ENCODE results near the gene CXXC4. TPM values are rescaled to one million over a fixed set of nuclear protein-coding genes. Genes with fewer than 3 reads are reported as not detected.

Gene CXXC4
- total RNA-seq, 3 donors from 2014 or later (not counting 1 experiment from before 2014, with no cell fraction given): 0.77 to 2.1 (median 0.82) TPM

DNA sequence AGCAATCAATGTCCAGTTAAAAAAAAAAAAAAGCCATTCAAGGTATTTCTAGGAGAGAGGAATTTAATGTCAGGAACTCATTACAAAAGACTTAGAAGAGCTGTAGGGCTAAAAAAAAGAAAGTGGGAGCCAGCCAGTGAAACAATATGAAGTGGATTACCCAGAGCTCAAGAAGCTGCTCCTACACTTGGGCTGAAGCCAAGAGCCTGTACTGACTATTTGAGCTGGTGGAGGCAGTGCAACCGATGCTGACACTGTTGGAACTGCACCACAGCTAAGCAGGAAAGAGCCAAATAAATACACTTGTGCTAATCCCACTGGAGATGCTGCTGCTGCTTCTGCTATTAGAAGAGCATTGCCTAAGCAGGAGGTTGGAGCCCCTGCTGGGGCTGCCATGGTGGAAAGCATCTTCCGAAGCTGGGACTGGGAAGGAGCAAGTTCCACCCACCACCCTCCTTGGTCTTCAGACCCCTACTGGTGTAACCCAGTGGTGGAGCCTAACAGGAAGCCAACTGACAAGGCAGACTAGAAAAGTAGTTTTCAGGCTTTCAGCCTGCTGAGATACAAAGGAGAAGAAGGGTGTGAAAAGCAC, 65.4 kb downstream of the CXXC4 start:
- no peaks in the 10 kb centered on the region for H3K36me3 ChIP-seq (ENCODE audit: control insufficient read depth, insufficient read depth, low read length)
- intact Hi-C loops (cut with micrococcal nuclease): no loop called here
- H3K27me3 ChIP-seq (ENCODE audit: control insufficient read depth, insufficient read depth, low read length): no peaks in the 10 kb centered on the region
- Mint-ChIP-seq H3K4me3 (no peak overlapping the region), H3K27me3 (ENCODE audit: low read depth in 2 of 2) (no peaks in the 10 kb centered on the region), H3K27ac (no peak overlapping the region), H3K9me3 (peaks cover 0 to 2% of the 10 kb centered on the region in 2 donors), H3K36me3 (no peaks in the 10 kb centered on the region), H3K4me1 (no peaks in the 10 kb centered on the region)
- no peak for ATAC-seq
- H3K4me1 ChIP-seq (ENCODE audit: control insufficient read depth, insufficient read depth, low read length): no peaks in the 10 kb centered on the region
- no peaks in the 10 kb centered on the region for H3K9me3 ChIP-seq (ENCODE audit: control insufficient read depth, insufficient read depth, low read length)
- no peak overlapping the region for H3K4me3 ChIP-seq (ENCODE audit: low read length)
- 88% methylated on average over 2 of the region's 2 CpGs for WGBS (ENCODE audit: insufficient coverage)
- TF ChIP-seq, protein P1, sequence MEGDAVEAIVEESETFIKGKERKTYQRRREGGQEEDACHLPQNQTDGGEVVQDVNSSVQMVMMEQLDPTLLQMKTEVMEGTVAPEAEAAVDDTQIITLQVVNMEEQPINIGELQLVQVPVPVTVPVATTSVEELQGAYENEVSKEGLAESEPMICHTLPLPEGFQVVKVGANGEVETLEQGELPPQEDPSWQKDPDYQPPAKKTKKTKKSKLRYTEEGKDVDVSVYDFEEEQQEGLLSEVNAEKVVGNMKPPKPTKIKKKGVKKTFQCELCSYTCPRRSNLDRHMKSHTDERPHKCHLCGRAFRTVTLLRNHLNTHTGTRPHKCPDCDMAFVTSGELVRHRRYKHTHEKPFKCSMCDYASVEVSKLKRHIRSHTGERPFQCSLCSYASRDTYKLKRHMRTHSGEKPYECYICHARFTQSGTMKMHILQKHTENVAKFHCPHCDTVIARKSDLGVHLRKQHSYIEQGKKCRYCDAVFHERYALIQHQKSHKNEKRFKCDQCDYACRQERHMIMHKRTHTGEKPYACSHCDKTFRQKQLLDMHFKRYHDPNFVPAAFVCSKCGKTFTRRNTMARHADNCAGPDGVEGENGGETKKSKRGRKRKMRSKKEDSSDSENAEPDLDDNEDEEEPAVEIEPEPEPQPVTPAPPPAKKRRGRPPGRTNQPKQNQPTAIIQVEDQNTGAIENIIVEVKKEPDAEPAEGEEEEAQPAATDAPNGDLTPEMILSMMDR (IDR thresholded peaks at IDR 0.05): no peak
- no peak overlapping the region for H3K27ac ChIP-seq (ENCODE audit: low read length)
- no peak for DNase-seq

DNA sequence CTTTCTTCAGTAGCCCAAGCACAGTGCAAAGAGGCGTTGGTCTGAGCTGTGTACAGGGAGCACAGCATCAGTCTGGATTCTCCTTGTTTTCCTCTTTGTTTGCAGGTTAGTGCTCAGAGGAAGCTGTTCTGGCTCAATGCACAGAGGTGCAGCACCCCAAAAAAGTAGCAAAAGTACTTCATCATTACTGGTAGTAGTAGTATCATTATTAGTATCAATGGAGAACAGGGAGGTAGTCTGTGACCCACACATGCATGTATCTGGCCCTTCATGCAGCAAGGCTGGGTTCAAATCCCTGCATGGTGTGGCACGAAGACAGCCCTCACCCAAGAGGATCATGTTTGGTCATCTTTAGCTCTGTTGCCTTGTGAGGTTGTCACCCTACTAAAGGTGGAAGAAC, 68.7 kb downstream of the CXXC4 start:
- intact Hi-C loops (cut with micrococcal nuclease): no loop called here
- H3K4me3 ChIP-seq (ENCODE audit: low read length): no peak overlapping the region
- WGBS (ENCODE audit: insufficient coverage): 78% methylated on average over 2 of the region's 2 CpGs
- ATAC-seq: no peak
- TF ChIP-seq, protein P1 (IDR thresholded peaks at IDR 0.05): no peak
- no peaks in the 10 kb centered on the region for H3K27me3 ChIP-seq (ENCODE audit: control insufficient read depth, insufficient read depth, low read length)
- Mint-ChIP-seq H3K4me3 (no peak overlapping the region), H3K27ac (no peak overlapping the region), H3K4me1 (no peaks in the 10 kb centered on the region), H3K9me3 (no peaks in the 10 kb centered on the region), H3K27me3 (ENCODE audit: low read depth in 2 of 2) (no peaks in the 10 kb centered on the region), H3K36me3 (no peaks in the 10 kb centered on the region)
- H3K27ac ChIP-seq (ENCODE audit: low read length): no peak overlapping the region
- no peaks in the 10 kb centered on the region for H3K9me3 ChIP-seq (ENCODE audit: control insufficient read depth, insufficient read depth, low read length)
- no peak for DNase-seq
- H3K36me3 ChIP-seq (ENCODE audit: control insufficient read depth, insufficient read depth, low read length): no peaks in the 10 kb centered on the region
- H3K4me1 ChIP-seq (ENCODE audit: control insufficient read depth, insufficient read depth, low read length): no peaks in the 10 kb centered on the region

DNA sequence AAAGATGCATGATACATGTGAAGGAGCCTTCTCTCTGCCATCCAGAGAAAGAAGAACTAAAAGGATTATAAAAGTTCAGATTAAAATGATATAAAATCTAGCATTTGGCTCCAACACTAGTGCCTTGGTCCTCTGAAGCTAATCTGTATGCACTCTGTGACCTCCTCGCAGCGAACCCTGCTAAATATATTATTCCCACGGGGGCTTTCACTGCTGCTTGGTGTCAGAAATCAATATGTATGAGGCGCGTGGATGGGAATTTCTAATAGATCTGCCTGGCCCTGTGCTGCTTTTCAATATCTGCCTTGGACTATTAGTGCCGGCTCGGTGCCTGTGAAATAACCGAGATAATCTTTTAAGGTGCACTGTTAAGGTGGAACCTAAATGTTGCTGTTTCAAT, 69.7 kb downstream of the CXXC4 start:
- Mint-ChIP-seq H3K27me3 (ENCODE audit: low read depth in 2 of 2) (no peaks in the 10 kb centered on the region), H3K27ac (no peak overlapping the region), H3K36me3 (no peaks in the 10 kb centered on the region), H3K9me3 (no peaks in the 10 kb centered on the region), H3K4me1 (no peaks in the 10 kb centered on the region), H3K4me3 (no peak overlapping the region)
- TF ChIP-seq, protein P1 (IDR thresholded peaks at IDR 0.05): no peak
- Histone ChIP-seq H3K4me3 (ENCODE audit: low read length) (no peak overlapping the region), H3K9me3 (ENCODE audit: control insufficient read depth, insufficient read depth, low read length) (no peaks in the 10 kb centered on the region), H3K4me1 (ENCODE audit: control insufficient read depth, insufficient read depth, low read length) (no peaks in the 10 kb centered on the region), H3K27ac (ENCODE audit: low read length) (no peak overlapping the region), H3K27me3 (ENCODE audit: control insufficient read depth, insufficient read depth, low read length) (no peaks in the 10 kb centered on the region), H3K36me3 (ENCODE audit: control insufficient read depth, insufficient read depth, low read length) (no peaks in the 10 kb centered on the region)
- DNase-seq: no peak
- ATAC-seq: no peak
- 67% methylated on average over 8 of the region's 8 CpGs for WGBS (ENCODE audit: insufficient coverage)
- intact Hi-C loops (cut with micrococcal nuclease): no loop called here

DNA sequence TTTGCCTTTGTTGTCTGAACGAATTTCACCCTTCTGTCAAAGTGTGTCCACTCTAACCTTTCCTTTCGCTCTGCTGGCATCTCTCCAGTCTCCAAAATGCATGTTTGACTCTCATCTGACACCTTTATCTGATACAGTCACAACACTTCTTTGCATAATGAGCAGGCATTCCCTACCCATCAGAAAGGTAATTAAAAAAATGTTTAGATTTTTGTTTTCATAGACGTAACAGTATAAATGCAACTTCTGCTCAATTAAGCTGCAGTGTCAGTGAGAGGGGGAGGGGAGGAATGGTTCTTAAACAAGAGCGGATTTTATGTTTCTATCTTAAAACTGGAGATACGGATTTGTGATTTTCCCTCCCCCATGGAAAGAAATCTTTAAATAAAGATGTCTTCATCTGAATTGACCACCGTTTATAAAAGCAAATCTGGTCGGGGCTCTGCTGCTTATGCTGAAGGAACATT, 70.2 kb downstream of the CXXC4 start:
- Mint-ChIP-seq H3K27me3 (ENCODE audit: low read depth in 2 of 2) (no peaks in the 10 kb centered on the region), H3K9me3 (no peaks in the 10 kb centered on the region), H3K4me3 (no peak overlapping the region), H3K4me1 (no peaks in the 10 kb centered on the region), H3K27ac (no peak overlapping the region), H3K36me3 (no peaks in the 10 kb centered on the region)
- Histone ChIP-seq H3K27ac (ENCODE audit: low read length) (no peak overlapping the region), H3K4me1 (ENCODE audit: control insufficient read depth, insufficient read depth, low read length) (no peaks in the 10 kb centered on the region), H3K27me3 (ENCODE audit: control insufficient read depth, insufficient read depth, low read length) (no peaks in the 10 kb centered on the region), H3K4me3 (ENCODE audit: low read length) (no peak overlapping the region), H3K9me3 (ENCODE audit: control insufficient read depth, insufficient read depth, low read length) (no peaks in the 10 kb centered on the region), H3K36me3 (ENCODE audit: control insufficient read depth, insufficient read depth, low read length) (no peaks in the 10 kb centered on the region)
- TF ChIP-seq, protein P1 (IDR thresholded peaks at IDR 0.05): no peak
- DNase-seq: no peak
- intact Hi-C loops (cut with micrococcal nuclease): no loop called here
- ATAC-seq: no peak
- WGBS (ENCODE audit: insufficient coverage): 80% methylated on average over 6 of the region's 7 CpGs

All from natural killer cell (primary cell).